ENCODE measurements around the gene ACAN.

DNA sequence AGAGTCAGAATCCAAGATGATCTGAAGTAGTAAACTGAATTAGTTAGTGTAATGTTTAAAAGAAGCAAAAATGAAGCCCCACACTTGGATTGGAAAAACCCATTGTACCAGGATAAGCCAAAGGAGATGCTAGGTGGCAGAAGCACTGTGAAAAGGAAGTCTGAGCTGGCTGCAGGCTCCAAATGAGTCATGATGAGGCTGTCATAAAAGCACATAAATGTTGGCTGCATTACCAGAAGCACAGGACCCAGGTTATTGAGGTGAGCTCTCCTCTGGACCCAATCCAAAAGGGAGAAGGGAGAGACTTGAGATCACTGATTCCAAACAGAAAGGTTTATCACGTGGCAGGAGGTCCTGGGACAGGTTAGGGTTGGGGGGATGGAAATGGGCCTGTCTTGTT is 3.2 kb upstream of the ACAN start:
- no peak for TF ChIP-seq CTCF (IDR thresholded peaks at IDR 0.05)
- TF ChIP-seq POLR2A (IDR thresholded peaks at IDR 0.05) = no peak

Measured in uterus (tissue), 2 donors.